Limb (tissue), 2 donors: ENCODE measurements around the gene CCDC116.

Source experiments
- DNase-seq, 2 donors: peaks; one replicate each; pipeline ENCODE4 v3.0.0-alpha.2; 2016; ENCODE audit errors: extremely low spot score in 2 of 2

The CCDC116 gene

GRCh38 chr22:21679383-21679782, 46.8 kb downstream of the CCDC116 start:
- DNase-seq = no peak

GRCh38 chr22:21680830-21681565, 48.4 kb downstream of the CCDC116 start:
- DNase-seq = no peak

- no peak for DNase-seq
Measured at GRCh38 chr22:21681566-21682370, 49.2 kb downstream of the CCDC116 start.

- DNase-seq = no peak
Measured at GRCh38 chr22:21682385-21683175, 50.0 kb downstream of the CCDC116 start.

- no peak for DNase-seq
Measured at GRCh38 chr22:21683401-21683811, 50.8 kb downstream of the CCDC116 start.

- no peak for DNase-seq
Measured at GRCh38 chr22:21684492-21685163, 52.1 kb downstream of the CCDC116 start.

GRCh38 chr22:21685164-21685513, 52.6 kb downstream of the CCDC116 start:
- no peak for DNase-seq

GRCh38 chr22:21686193-21686608, 53.6 kb downstream of the CCDC116 start:
- no peak for DNase-seq
